ENCODE results near the gene SPTB. TPM values are rescaled to one million over a fixed set of nuclear protein-coding genes. Genes with fewer than 3 reads are reported as not detected.

Gene SPTB
- total RNA-seq, 1 donor from 2014 or later = 4.6 TPM

GRCh38 chr14:64715628-64716412 lies 163.9 kb downstream of the SPTB start:
- DNase-seq (ENCODE audit: low read depth) = no peak

- no peak for DNase-seq (ENCODE audit: low read depth)
Observed at GRCh38 chr14:64715146-64715627, 164.5 kb downstream of the SPTB start.

DNA sequence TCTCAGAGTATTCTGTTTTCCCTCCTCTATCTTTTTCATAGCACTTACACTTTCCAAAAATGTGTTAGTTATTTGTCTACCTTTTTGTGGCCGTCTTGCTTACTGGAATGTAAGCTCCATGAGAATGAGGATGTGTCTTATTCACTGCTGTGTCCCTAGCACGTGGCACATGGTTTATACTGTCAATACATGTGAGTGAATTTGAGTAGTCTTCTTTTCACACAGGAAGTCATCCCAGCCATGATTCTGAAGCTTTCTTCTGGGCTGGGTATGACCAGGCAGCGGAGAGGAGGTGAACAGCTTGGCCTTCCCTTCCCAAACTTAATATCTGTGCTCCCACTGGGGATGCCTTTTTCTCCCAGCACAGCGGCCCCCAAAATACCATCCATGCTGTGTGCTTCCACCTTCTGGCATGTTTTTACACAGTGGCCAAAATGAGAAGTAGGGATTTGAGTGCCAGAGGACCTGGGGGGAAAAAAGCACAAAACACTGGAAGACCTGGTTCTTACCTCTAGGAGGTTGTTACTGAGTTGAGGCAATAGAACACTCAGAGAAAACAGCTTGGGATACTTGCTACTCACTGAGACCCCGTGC lies 165.2 kb downstream of the SPTB start:
- no peak for DNase-seq (ENCODE audit: low read depth)

DNA sequence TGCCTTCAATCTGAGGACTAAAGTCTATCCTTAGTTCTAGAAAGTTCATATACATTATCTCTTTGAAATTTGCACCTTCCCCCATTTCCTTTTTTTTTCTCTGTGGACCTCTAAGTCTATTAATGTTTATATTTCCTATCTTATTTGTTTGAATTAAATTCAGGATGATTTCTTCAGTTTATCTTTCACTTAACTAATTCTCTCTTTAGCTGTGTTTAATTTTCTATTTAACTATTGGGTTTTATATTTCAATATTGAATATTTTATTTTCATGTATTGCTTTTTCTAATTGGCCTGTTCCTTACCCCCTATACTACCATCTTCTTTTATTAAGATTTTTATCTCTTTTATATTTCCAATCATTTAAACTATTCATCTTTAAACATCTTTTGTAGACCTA lies 166.0 kb downstream of the SPTB start:
- no peak for DNase-seq (ENCODE audit: low read depth)

GRCh38 chr14:64711039-64711438 lies 168.7 kb downstream of the SPTB start:
- no peak for DNase-seq (ENCODE audit: low read depth)

DNA sequence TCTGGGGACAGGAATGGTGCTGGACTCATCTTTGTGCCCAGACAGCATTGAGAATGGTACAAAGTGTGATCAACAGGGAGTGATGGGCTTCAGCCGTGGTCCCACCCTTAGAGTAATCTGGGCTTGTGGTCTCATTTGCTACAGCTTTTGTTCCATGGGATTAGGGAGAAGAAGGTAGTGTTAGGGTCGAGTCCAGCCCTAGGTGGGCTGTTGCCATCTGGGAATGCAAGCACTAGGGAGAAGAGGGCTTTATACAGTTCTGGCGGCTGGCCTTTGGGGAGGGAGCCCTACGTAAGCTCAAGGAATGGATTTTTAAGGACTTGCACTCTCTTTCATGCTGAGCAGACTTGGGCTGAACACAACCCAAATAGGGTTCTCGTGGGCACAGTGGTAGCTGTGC lies 170.6 kb downstream of the SPTB start:
- DNase-seq (ENCODE audit: low read depth) = no peak

DNA sequence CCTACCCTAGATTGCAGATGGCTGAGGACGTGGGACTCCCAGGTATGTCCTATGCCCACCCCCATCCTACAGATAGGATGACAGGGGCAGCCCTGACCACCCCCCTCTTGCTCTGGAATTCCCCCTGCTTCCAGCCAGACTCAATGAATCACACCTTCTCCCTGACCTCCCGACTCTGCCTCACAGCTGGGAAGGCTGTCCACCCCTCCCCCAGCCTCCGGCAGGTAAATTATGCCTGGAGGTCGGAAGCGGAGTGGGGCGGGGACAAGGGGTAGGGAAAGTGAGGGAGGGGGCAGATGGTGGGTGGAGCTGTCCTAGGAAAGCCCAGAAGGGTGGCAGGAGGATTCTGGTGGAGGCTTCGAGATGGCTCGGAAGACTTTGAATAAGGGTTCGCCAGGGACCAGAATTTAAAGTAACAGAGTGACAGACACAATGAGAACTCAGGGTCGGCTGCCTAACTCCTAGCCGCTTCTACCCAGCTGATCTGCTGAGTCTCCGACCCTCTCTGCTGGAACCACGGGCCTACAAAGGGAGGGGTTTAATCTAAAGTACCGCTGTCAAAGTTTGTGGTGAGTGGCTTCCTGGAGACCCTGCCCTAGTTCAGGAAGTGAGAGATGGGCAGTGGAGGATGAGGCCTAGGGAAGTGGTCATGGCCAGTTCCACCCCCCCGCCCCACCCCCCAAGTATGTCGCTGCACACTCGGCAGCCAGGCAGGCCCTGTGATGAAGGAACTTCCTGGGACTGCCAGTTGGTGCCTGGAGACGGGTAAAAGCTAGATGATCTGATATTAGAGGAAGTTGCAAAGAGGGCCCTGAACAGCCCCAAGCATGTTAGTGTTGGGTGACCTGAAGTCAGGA lies 171.3 kb downstream of the SPTB start:
- no peak for DNase-seq (ENCODE audit: low read depth)

DNA sequence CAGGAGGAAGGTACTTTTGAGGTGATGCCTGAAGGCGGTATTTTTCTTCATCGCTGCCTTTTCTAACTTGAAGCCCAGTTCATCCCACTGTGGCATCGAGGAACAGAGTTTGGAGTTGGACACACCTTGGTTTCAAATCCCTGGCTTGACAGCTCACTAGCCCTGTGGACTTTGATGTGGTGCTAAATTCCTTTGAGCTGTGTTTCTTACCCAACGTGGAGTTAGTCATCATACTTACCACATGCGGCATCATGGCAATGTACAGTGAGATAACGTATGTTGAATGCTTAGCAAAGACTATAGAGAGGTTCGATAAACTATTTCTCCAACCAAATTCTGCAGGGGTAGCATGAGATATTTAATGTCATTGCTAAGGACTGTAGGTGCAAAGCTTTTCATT lies 172.0 kb downstream of the SPTB start:
- DNase-seq (ENCODE audit: low read depth) = no peak

GRCh38 chr14:64706593-64707193 lies 173.0 kb downstream of the SPTB start:
- DNase-seq (ENCODE audit: low read depth) = no peak

DNA sequence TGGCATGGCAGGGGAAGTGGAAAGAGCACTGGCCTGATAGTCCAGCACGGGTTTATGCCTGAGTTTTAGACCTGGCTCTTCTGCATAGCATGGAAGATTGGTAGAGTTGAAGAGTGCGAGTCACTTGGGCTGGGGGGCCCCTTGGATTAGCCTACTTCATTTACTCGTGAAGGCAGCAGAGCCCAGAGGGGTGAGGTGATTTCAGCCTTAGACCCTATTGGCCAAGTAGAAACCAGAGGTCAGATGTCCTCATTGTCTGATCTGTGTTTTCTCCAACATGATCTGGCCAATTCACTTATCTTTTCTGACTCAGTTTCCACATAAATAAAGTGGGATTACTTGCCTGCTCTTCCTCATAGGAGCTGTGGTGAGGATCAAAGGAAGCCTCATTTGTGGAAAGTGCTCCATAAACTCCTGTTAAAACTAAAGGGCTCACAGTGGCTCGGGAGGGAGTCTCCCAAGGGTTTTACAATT lies 173.6 kb downstream of the SPTB start:
- no peak for DNase-seq (ENCODE audit: low read depth)

DNA sequence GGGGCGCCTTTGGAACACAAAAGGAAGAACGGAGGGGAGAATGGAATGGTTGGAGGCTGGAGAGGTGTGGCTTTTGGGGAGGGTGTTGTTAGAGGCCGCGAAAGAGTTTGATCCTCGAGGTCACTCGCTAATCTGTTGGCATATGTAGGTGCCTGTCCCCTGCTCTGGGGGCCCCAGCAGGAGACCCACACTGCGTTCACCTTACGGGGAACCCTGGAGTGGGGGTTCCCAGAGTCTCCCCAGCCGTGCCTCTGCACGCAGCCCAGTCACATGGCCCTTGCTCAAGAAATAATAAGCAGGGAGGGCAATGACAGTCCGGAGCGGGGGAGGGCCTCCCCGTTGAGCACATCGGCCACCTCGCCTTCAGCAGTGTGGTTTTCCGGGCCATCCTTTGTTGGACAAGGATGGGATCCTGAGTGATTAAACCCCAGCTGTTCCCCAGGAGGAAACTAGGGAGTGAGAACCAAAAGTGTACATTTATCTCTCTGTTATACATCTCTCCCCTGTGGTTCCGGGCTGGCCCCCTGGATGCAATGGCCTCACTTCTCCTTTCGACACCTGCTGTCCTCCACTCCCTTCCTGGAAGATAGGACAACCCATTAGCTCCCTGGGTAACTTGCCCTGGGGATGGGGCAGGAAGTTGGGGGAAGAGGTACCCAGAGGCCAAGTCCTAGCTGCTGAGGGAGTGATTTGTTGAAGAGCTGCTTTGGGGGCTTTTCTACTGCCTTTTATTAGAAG lies 174.2 kb downstream of the SPTB start:
- no peak for DNase-seq (ENCODE audit: low read depth)

GRCh38 chr14:64704743-64705380 lies 174.8 kb downstream of the SPTB start:
- no peak for DNase-seq (ENCODE audit: low read depth)

DNA sequence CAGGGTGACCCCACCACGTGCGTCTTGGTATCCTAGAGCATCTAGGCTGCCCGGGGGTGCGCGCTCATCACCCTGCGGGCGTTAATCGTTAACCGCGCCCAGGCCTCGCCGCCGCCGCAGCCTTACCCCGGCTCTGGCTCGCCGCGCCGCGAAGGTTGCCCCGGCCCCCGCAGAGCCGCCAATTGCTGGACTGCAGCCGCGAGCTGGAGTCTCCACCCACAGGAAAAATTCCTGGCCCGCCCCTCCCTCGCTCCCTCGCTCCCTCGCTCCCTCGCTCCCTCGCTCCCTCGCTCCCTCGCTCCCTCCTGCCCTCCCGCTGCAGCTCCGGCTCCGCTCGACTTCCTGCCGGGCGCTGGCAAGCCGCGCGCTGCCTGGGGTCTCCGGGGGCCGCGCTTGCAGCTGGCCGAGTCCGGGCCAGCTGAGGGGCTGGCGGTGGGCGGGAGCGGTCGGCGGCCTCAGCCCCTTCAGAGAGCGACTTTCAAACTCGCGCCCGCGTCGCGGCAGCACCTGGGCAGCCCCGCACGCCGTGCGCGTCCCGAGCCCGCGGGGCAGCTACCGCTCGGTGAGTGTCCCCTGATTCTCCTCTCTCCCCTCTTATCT lies 175.5 kb downstream of the SPTB start, which contains the start of gene PLEKHG3:
Gene PLEKHG3, plus strand, starts transcription at position 282 of the 600 bp plus-strand sequence. CDS start 23,208 bp downstream, outside the sequence.
- peak; percentile 68 for DNase-seq (ENCODE audit: low read depth)

DNA sequence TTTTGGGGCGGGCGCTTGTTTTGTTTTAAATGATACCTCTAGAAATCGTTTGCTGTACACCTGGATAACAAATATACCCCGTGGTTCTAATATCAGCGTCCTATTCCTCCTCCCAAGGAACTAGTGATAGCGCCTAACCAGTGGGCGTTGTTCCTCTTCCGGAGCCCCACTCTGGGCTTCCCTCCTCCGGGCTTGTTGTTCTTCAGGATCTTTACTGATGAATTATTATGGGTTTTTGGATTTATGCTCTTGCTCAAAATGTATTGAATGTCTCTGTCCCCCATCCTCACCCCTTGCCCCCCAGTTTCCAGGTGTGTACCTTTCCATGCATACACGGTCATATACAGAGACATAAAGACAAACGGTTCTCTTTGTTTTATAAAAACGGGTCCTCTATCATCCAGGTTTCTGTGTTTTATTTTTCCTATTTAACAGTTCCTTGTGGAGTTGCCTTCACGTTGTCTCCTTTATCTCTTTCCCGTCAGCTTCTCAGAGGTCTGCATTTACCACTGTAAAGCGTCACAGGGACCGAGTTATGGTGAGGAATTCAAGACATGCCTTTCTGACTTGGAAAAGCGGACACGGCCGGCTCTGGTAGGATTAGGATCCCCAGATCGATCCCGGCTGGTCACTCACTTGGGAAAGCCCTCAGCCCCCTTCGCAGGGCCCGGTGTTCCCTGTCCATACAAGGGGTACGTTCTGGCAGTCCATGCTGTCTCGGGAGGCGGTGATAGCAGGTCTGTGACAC lies 176.1 kb downstream of the SPTB start:
- DNase-seq (ENCODE audit: low read depth) = no peak

DNA sequence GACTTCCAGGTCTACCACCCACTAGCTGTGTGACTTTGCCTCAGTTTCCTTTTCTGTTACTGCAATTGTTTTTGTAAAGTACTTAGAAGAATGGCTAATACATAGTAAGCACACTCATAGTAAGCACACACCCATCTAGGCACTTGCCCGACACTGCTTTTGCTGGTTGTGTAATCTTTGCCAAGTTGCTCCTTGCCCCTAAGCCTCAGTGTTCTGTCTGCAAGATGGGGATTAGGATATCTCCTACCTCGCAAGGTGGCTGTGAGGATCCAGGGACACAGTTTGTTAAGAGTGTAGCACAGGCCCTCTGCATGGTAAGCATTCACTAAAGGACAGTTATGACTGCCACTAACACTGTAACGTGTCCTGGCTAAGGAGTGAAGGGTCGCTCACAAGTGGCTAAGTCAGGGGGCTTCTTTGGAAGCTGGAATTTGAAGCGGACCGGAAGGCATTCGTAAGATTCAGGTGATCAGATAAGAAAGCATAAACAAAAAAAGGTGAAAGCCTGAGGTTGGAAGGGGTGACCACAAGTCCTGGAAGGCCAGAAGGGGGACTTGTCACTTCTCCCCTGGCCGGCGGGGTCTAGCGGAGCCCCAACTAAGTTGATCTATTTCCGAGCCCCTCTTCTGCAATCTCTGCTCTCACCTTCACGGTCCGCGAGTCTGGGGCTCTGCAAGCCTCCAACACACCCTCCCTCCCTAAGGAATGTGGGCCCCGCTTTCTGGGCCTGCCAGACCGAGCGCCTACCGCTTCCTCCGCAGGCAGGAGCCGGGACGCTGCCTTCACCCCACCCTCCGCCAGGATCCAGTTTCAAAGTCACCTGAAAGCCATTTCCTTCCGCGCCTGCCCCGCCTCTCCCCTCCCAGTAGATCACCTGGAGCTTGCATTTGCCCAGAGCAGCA lies 177.0 kb downstream of the SPTB start:
- DNase-seq (ENCODE audit: low read depth) = no peak

- no peak for DNase-seq (ENCODE audit: low read depth)
Observed at GRCh38 chr14:64701660-64702059, 178.0 kb downstream of the SPTB start.

DNA sequence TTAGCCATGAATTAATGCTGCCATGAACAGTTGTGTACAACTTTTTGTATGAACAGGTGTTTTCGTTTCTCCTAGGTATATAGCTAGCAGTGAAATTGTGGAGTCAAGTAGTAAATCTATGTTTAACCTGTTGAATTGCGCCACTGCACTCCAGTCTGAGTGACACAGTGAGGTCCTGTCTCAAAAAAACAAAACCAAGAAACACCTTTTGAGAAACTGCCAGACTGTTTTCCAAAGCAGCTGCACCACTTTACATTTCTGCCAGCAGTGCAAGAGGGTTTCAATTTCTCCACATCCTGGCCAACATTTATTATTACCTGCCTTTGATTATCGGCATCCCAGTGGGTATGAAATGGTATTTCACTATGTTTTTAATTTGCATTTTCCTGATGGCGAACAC lies 178.8 kb downstream of the SPTB start:
- no peak for DNase-seq (ENCODE audit: low read depth)

DNA sequence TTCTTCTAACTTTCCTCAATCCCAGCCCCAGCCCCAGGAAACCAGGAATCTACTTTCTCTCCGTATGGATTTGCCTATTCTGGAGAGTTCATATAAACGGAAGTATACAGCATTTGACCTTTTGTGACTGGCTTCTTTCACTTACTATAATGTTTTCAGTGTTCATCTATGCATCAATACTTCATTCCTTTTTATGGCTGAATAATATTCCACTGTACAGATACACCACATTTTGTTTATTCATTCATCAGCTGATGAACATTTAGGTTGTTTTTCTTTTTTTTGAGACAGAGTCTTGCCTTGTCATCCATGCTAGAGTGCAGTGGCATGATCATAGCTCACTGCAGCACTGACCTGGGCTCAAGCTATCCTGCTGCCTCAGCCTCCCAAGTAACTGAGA lies 179.4 kb downstream of the SPTB start:
- no peak for DNase-seq (ENCODE audit: low read depth)

Measured in myocyte (in vitro differentiated cells).